BLaER1 (cell line): ENCODE data around the gene TNFRSF6B.
A peak's percentile ranks its signal among the peaks of the same experiment; 100 is the strongest.

Experiments
- H3K27ac ChIP-seq: shearing (Covaris generic); formaldehyde crosslinking; 2 replicates; pipeline ENCODE4 v1.8.1; 2022
- H3K27me3 ChIP-seq: shearing (Covaris generic); formaldehyde crosslinking; 2 replicates; pipeline ENCODE4 v1.8.1; 2022
- H3K36me3 ChIP-seq: shearing (Covaris generic); formaldehyde crosslinking; 2 replicates; pipeline ENCODE4 v1.8.1; 2022
- H3K4me1 ChIP-seq: shearing (Covaris generic); formaldehyde crosslinking; 2 replicates; pipeline ENCODE4 v1.8.1; 2022
- H3K4me2 ChIP-seq: shearing (Covaris generic); formaldehyde crosslinking; 2 replicates; pipeline ENCODE4 v1.8.1; 2022
- H3K4me3 ChIP-seq: shearing (Covaris generic); formaldehyde crosslinking; 2 replicates; pipeline ENCODE4 v1.8.1; 2022
- H3K9ac ChIP-seq: shearing (Covaris generic); formaldehyde crosslinking; 2 replicates; pipeline ENCODE4 v1.8.1; 2022
- H3K9me3 ChIP-seq: shearing (Covaris generic); formaldehyde crosslinking; 2 replicates; pipeline ENCODE4 v1.8.1; 2022
- H4K20me1 ChIP-seq: shearing (Covaris generic); formaldehyde crosslinking; 2 replicates; pipeline ENCODE4 v1.8.1; 2022
- Cebpa-rat ChIP-seq: shearing (Covaris generic); IDR thresholded peaks from 2 replicates; pipeline ENCODE4 v1.8.1; 2022

TNFRSF6B gene

DNA sequence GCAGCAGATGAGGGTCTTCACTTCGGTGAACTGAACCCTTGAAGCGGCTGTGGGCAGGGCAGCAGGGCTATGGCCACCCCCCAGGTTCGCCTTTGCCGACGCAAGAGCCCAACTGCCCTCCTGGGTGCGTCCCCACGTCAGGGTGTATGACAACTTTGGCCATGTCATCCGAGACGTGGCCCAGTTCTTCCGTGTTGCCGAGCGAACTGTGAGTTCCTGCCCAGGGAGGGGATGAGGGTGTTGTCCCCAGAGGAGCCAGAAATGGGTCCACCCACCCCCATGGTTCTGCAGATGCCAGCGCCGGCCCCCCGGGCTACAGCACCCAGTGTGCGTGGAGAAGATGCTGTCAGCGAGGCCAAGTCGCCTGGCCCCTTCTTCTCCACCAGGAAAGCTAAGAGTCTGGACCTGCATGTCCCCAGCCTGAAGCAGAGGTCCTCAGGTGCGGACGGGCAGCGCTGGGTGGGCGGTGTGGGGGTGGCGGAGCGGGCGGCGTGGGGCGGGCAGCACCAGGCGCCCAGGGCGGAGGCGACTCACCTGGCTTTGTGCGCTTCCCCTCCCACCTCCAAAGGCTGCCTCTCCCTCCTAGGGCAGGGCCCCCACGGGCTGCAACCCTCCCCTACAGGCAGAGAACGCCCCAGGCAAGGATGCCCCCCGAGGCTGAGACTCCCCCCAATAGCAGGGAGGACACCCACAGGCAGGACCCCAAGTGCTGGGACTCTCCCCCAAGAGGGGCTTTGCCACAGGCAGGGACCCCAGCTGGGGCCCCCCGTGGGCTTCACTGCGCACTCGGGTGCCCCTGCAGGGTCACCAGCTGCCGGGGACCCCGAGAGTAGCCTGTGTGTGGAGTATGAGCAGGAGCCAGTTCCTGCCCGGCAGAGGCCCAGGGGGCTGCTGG is 6.2 kb upstream of the TNFRSF6B start:
- no peaks in the 10 kb centered on the region for H3K9me3 ChIP-seq
- no peak for TF ChIP-seq Cebpa-rat
- H3K9ac ChIP-seq = no peak overlapping the region
- peaks cover 44% of the 10 kb centered on the region for H3K4me1 ChIP-seq
- no peaks in the 10 kb centered on the region for H3K27me3 ChIP-seq
- peaks cover 20% of the 10 kb centered on the region; the same call in 1 of the 2 replicates for H4K20me1 ChIP-seq
- H3K4me3 ChIP-seq = no peak overlapping the region
- H3K36me3 ChIP-seq = peaks cover 14% of the 10 kb centered on the region; the same call in 1 of the 2 replicates
- H3K27ac ChIP-seq = no peak overlapping the region
- H3K4me2 ChIP-seq = peak overlapping the region; percentile 65; the same call in 1 of the 2 replicates

DNA sequence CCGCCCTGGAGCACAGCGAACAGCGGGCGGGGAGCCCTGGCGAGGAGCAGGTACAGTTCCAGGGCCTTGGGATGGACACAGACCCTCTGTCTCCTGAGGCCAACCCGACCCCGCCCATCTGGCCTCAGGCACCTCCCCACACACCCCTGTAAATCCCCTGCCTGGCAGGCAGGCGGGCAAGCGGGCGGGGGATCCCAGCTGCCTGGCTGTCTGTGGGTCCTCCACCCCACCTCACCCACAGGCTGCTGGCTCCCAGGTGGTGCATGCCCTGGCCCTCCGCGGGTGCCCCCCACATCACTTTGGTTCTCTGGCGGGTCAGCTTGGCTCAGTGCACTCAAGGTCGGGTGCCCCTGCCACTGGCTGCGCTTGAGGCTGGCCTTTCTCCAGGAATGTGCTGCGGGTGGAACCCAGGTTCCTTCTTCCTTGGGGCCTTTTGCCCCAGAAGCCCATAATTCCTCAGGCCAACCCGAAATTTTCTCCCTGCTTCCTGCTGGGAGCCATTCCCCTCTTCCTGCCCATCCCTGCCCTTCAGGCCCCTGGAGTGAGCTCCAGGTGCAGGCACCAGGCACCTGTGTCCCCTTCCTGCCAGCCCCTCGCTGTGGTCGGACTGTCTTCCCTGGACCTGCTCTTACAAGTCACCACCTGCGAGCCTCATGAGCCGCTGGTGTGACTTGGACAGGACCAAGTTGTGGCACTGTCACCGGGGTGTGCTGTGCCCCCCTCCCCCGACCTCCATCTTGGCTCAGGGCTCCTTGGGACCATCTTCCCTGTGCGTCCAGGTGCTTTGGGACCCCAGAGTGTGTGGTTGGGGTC is 5.3 kb upstream of the TNFRSF6B start:
- Histone ChIP-seq H4K20me1 (peaks cover 20% of the 10 kb centered on the region; the same call in 1 of the 2 replicates), H3K36me3 (peaks cover 20% of the 10 kb centered on the region), H3K27me3 (no peaks in the 10 kb centered on the region), H3K4me2 (peak overlapping the region; percentile 65), H3K4me1 (peaks cover 50% of the 10 kb centered on the region), H3K27ac (peak overlapping the region; percentile 56), H3K4me3 (no peak overlapping the region), H3K9me3 (no peaks in the 10 kb centered on the region), H3K9ac (peak overlapping the region; percentile 29; the same call in 1 of the 2 replicates)
- no peak for TF ChIP-seq Cebpa-rat

DNA sequence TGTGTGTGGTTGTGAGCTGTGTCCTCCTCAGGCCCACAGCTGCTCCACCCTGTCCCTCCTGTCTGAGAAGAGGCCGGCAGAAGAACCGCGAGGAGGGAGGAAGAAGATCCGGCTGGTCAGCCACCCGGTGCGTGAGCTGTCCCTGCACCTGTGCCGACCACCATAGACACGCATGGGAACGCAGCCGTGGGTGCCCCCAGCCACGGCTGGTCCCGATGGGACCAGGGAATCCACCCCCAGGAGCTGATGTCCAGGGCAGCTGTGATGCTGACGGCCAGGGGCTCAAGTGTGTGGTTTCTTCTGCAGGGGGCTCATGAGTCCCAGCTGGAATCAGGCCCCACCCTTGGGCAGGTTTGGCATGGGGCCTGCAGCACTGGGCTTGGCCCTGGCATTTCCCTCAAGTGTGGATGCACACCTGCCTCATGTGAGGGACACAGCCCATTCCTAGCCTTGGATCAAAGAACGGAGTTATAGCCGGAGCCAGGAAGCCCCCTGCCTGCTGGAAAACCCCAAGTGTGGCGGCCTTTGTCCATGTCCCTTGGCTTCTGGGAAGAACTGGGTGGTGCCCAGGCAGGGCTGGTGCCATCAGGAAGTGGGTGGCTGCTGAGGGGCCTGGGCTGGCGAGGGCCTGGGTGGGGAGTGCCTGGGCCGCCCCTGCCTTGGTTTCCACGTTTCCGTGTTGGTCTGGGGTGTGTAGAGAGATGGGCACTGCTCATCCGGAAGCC is 4.6 kb upstream of the TNFRSF6B start:
- TF ChIP-seq Cebpa-rat = no peak
- H4K20me1 ChIP-seq = peaks cover 24% of the 10 kb centered on the region
- no peaks in the 10 kb centered on the region for H3K27me3 ChIP-seq
- peak overlapping the region; percentile 65 for H3K4me2 ChIP-seq
- no peak overlapping the region for H3K4me3 ChIP-seq
- H3K36me3 ChIP-seq = peaks cover 20% of the 10 kb centered on the region
- no peaks in the 10 kb centered on the region for H3K9me3 ChIP-seq
- H3K9ac ChIP-seq = peak overlapping the region; percentile 29; the same call in 1 of the 2 replicates
- H3K4me1 ChIP-seq = peaks cover 50% of the 10 kb centered on the region
- H3K27ac ChIP-seq = peak overlapping the region; percentile 56; the same call in 1 of the 2 replicates

DNA sequence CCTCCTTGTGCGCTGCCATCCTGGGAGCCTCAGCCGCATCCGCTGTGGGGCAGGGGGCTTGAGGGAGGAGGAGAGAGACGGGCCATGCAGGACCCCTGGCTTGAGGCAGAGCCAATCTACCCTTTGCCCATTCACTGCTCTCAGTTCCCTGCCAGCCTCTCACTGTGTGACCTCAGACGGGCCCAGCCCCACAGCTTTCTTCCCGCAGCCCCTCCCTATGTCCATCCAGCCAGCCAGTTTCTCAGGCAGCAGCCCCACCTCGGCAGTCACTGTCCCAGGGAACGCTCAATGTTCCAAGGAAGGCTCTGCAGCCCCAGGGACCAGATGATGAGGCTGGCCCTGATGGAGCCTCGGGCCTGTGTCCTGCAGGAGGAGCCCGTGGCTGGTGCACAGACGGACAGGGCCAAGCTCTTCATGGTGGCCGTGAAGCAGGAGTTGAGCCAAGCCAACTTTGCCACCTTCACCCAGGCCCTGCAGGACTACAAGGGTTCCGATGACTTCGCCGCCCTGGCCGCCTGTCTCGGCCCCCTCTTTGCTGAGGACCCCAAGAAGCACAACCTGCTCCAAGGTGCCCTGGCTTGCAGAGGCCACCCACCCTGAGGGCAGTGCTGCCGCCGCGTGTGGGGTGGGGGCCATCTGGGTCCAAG is 3.9 kb upstream of the TNFRSF6B start:
- Histone ChIP-seq H3K27me3 (no peaks in the 10 kb centered on the region), H4K20me1 (peaks cover 31% of the 10 kb centered on the region), H3K4me3 (no peak overlapping the region), H3K4me2 (peak overlapping the region; percentile 65; the same call in 1 of the 2 replicates), H3K4me1 (peaks cover 50% of the 10 kb centered on the region), H3K9ac (0 out of 2 replicates have a peak overlapping the region, but pooled peaks have one; percentile 29), H3K36me3 (peaks cover 20% of the 10 kb centered on the region), H3K27ac (peak overlapping the region; percentile 56; the same call in 1 of the 2 replicates), H3K9me3 (no peaks in the 10 kb centered on the region)
- no peak for TF ChIP-seq Cebpa-rat

DNA sequence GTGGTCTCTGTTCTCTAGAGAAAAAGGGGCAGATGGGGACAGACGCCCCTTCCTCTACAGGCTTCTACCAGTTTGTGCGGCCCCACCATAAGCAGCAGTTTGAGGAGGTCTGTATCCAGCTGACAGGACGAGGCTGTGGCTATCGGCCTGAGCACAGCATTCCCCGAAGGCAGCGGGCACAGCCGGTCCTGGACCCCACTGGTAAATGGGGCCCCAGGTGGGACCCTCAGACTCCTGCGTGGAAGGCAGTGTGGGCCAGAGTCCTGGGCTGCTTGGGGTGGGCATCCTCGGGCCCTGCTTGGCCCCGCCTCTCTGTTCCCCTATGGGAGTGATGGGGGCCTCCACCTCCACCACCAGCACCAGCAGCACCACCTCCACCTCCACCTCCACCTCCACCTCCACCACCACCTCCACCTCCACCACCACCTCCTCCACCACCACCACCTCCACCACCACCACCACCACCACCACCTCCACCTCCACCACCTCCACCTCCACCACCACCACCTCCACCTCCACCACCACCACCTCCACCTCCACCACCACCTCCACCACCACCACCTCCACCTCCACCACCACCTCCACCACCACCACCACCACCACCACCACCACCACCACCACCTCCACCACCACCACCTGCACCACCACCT is 3.2 kb upstream of the TNFRSF6B start:
- H3K4me2 ChIP-seq = no peak overlapping the region
- H3K9ac ChIP-seq = no peak overlapping the region
- no peak for TF ChIP-seq Cebpa-rat
- peaks cover 54% of the 10 kb centered on the region for H3K4me1 ChIP-seq
- peaks cover 20% of the 10 kb centered on the region for H3K36me3 ChIP-seq
- no peak overlapping the region for H3K4me3 ChIP-seq
- H3K27ac ChIP-seq = no peak overlapping the region
- H3K27me3 ChIP-seq = no peaks in the 10 kb centered on the region
- no peaks in the 10 kb centered on the region for H3K9me3 ChIP-seq
- peaks cover 38% of the 10 kb centered on the region for H4K20me1 ChIP-seq

DNA sequence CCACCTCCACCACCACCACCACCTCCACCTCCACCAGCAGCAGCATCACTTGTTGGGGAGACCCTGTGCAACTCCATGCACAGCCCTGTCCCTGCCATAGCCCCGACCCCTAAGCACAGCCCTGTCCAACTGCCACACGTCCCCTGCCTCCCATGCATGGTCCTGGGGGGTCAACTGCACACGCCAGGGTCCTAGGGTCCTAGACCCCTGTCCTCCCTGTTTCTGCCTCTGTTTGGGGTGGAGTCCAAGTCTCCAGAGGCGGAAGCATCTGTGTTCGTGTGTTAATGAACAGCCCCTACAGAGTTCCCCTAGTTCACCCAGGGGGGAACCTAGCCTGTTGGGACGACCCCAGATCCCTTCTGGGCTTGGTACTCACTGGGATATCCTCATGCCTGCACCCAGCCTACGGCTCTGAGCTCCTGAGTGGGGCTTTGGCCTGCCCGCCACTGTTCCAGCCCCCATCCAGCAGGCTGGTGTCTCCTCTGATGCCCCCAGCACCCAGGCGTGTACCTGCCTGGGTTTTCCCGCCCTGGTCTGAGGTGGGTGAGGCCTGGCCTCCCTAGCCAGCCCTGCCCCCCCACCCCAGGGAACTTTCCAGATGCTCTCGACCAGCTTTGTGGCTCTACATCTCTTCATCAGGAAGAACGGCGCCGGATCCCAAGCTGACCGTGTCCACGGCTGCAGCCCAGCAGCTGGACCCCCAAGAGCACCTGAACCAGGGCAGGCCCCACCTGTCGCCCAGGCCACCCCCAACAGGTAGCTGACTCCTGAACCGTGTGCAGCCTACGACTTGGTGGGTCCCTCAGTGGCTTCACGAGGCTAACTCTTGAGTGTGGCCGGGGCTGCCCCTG is 2.5 kb upstream of the TNFRSF6B start:
- Histone ChIP-seq H4K20me1 (peaks cover 45% of the 10 kb centered on the region), H3K9me3 (no peaks in the 10 kb centered on the region), H3K27me3 (no peaks in the 10 kb centered on the region), H3K4me3 (no peak overlapping the region), H3K4me1 (peaks cover 61% of the 10 kb centered on the region), H3K9ac (no peak overlapping the region), H3K36me3 (peaks cover 23% of the 10 kb centered on the region), H3K27ac (no peak overlapping the region; the same call in 1 of the 2 replicates), H3K4me2 (no peak overlapping the region)
- TF ChIP-seq Cebpa-rat = no peak

DNA sequence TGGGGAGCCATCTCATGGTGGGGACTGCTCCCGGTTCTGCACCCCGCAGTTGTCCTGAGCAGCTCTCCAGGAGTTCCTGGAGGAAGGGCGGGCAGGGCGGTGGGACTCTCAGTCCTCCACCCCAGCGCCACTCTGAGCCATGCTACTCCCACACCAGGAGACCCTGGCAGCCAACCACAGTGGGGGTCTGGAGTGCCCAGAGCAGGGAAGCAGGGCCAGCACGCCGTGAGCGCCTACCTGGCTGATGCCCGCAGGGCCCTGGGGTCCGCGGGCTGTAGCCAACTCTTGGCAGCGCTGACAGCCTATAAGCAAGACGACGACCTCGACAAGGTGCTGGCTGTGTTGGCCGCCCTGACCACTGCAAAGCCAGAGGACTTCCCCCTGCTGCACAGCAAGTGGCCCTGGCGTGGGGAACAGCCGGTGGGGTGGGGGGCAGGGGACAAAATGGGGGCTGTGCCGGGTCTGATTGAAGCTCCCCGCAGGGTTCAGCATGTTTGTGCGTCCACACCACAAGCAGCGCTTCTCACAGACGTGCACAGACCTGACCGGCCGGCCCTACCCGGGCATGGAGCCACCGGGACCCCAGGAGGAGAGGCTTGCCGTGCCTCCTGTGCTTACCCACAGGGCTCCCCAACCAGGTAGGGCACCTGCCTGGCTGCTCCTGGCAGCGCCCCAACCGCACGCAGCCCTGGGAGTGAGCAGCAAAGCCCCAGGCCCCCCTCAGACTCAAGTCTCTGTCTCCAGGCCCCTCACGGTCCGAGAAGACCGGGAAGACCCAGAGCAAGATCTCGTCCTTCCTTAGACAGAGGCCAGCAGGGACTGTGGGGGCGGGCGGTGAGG is 1.6 kb upstream of the TNFRSF6B start:
- no peak overlapping the region for H3K4me3 ChIP-seq
- peaks cover 29% of the 10 kb centered on the region for H3K36me3 ChIP-seq
- peaks cover 54% of the 10 kb centered on the region for H4K20me1 ChIP-seq
- peak overlapping the region; percentile 82 for H3K27ac ChIP-seq
- no peaks in the 10 kb centered on the region for H3K9me3 ChIP-seq
- H3K4me1 ChIP-seq = peaks cover 70% of the 10 kb centered on the region
- TF ChIP-seq Cebpa-rat = no peak
- H3K27me3 ChIP-seq = no peaks in the 10 kb centered on the region
- no peak overlapping the region for H3K9ac ChIP-seq
- no peak overlapping the region for H3K4me2 ChIP-seq
